Amygdala (tissue), 56 donors: ENCODE data around the gene FSHR.

Experiments used
- DNase-seq, 56 donors: peaks; one replicate each; lab custom pipeline; 2025; lab: John Stamatoyannopoulos, UW

Gene FSHR, protein sequence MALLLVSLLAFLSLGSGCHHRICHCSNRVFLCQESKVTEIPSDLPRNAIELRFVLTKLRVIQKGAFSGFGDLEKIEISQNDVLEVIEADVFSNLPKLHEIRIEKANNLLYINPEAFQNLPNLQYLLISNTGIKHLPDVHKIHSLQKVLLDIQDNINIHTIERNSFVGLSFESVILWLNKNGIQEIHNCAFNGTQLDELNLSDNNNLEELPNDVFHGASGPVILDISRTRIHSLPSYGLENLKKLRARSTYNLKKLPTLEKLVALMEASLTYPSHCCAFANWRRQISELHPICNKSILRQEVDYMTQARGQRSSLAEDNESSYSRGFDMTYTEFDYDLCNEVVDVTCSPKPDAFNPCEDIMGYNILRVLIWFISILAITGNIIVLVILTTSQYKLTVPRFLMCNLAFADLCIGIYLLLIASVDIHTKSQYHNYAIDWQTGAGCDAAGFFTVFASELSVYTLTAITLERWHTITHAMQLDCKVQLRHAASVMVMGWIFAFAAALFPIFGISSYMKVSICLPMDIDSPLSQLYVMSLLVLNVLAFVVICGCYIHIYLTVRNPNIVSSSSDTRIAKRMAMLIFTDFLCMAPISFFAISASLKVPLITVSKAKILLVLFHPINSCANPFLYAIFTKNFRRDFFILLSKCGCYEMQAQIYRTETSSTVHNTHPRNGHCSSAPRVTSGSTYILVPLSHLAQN

DNA sequence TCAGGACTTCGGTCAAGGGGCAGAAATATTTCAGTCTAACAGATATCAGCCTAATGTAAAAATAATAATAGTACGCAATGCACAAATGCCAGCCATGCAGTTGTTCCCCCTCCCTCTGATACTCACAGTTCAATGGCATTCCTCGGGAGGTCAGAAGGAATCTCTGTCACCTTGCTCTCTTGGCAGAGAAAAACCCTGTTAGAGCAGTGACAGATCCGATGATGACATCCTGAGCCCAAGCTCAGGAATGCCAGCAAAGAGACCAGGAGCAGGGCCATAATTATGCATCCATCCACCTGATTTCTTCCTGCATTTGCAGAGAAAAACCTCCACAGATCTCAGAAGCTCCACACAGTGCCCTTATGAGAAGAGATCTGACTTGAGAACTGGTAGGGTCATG, at the start of gene FSHR:
TSS of gene FSHR (minus strand) at position 376 of the 400 bp plus-strand sequence. CDS start at position 278, 98 bp downstream.
- no peak for DNase-seq

DNA sequence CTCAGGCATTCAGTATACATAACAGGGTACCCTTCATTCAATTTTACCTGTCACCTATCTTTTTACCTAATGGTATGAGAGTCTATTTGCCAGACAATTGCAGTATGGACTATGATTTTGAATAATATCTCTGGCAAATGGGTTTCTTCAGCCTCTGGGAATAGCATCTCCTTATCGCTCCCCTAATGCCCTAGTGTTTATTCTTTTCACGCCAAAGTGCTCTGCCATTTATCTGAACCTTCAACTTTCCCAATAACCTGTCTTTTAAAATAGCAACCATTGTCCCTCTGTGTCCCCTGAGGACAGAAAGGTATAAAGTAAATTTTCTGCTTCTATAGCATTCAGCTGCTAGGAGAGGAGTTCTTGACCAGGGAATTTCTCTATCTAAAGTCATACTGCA, 45.0 kb upstream of the FSHR start:
- no peak for DNase-seq

DNA sequence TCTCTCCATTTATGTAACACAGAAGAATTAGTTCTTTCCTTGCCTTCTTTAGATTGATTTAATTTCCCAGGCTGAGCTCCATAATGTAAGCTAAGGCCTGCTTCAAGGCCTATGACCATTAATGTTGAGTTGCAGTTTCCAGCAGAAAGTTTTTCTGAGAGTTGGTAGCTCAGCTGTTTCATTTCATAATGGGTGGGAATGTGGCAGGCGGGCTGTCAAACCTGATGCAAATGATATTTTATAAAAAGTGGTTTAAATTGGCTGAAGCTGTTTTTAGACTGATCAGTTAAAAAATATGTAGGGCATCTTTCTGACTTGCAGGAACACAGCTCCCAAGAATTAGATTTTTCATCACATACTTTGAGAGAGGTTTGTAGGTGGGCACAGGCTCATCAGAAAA, 40.4 kb upstream of the FSHR start:
- DNase-seq, result peak in 5 of 56 donors; percentile 2 to 12 (median 5)

DNA sequence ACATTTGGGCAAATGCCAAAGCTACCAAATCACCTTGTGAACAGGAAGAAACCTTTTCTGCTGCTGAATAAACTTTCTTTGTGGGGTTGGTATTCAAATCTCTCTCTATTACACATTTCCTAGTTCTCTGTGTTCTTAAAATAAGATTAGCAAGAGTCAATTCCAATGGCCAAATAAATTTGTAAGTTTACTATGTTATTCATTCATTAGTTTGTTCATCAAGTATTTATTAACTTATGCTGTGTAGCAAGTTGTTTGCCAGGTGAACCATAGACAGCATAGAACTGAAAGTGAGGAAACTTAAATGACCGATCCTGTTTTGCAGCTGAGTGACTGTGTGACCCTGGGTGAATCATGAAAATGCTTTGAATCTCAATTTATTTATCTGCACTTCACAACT, 37.7 kb upstream of the FSHR start:
- DNase-seq, result no peak

DNA sequence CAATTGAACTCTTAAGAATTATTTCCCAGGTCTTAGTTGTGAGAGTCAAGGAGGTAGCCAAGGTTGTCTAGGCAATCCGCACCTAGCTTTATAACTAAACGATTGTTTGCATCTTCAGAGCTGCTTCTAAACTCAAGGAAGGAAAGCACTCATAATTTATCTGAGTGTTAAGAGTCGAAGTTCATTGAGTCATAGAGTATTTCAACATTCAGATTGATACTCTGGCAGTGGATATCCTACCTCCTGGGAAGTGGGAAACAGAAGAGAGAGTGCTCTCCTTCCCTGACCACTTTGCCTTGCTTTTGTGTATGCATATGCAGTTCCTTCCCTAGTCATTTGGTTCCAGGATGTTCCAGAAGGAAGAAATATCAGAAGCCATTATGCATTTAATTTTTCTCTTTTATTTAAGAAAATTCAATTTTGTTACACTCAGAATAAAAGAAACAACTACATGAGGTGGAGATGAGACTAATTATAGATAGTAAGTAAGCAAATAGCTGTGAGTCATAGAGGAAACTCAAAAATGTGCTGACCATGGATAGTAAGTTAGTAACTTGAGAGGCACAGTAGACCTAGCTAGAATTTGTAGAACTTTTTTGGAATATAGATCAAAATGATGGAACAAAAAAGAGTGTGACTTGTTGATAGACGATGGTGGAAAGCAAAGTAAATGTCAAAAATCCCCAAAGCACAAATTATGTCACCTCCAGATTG, 35.4 kb upstream of the FSHR start:
- no peak for DNase-seq

DNA sequence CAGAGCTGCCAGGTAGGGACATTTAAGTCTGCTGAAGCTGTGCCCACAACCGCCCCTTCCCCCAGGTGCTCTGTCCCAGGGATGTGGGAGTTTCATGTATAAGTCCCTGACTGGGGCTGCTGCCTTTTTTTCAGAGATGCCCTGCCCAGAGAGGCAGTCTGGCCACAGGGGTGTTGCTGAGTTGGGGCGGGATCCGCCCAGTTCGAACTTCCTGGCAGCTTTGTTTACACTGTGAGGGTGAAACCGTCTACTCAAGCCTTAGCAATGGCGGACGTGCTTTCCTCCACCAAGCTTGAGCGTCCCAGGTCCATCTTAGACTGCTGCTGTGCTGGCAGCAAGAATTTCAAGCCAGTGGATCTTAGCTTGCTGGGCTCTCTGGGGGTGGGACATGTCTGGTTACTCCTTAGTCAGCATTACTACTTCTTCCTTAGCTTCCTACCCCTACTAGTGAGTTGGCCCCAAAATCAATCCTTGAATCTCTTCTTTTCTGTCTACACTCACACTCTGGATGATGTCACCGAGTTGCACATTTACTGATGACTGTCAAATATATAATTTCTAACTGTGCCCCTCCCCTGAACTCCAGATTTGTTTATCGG, 31.8 kb upstream of the FSHR start:
- DNase-seq, result no peak

DNA sequence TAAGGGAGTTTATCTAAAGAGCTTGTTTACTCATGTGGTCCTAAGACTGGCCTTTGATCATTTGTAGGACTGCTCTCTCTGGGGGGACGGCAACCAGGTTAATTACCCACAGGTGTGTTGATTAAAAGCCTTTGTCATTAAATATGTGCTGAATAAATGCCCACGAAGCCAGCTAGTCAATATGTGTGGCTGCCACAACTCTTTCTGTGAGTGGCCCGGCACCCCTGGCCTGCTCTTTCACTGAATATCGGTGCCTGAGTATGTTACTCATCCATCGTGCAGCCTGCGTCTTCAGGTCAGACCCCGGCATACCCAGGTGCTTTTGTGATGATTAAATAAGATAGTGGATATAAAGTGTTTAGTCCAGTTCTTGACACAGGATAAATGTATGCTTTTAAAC, 24.3 kb upstream of the FSHR start:
- no peak for DNase-seq

DNA sequence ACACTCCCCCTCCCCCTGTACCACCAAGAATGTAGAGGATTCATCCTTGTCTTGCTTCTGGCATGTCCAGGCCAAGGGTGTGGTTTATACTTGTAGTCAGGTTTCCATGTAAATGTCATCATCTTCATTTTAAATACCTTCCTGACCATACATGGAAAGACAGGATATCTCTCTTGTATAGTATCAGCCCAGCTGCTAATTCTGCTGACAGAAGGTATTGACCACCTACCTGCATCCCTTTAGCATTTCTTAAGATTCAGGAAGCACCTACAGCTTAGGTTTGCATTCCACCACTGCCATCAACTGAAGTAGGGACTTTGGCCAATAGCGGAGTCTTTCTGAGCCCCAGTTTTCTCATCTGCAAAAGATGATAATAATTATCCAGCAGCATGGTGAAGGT, 22.9 kb upstream of the FSHR start:
- no peak for DNase-seq

DNA sequence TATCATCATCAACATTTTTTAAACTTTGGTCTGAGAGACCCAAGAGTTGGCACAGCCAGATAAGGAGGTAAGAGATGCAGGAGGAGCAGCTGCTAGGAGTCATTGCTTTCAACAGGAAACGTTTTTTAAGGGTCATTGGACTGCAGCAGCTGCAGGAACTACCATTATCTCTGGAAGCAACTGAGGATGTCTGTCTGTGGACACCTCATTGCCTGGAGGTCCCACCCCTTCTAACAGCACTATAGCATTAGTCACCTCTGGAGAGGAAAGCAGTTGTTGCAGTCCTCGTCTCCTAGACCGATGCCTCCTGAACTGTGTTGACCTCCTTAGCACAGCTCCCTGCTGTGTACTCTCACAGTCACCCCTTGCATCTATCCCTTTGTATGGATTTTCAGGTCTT, 21.5 kb upstream of the FSHR start:
- DNase-seq, result no peak

DNA sequence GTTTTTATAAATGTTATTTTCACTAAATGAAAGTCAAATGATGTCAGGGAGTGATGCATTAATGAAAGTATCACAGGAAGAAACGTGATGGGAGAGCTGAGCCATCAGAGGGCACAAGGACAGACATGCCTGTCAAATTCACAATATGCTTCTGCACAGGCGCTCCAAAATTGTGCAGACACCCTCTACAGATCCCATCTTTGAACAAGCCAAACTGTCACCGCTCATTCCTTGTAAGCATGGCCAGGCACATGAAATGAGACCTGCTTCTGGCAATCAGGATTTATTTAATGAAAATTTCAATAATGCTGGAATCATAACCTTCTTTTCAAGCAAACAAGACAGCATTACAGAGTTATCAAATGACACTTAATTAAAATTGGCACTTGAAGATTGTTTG, 20.4 kb upstream of the FSHR start:
- DNase-seq, result no peak

DNA sequence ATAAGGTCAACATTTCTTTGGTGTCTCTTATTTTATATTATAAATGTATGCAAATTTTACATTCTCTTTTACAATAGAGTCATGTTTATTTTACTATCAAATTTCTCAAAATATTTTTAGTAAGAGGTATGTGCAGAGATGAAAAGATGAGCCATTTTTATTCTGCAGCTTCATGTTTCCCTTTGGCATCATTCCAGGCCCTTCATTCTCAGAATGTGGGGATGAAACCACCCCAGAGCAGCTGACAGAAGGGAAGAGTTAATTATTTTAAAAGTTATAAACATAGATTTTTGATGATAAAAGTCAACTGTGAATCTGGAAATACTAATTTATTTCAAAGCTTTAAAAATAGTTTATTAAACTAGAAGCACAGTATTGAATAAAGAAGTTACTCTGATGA, 12.8 kb upstream of the FSHR start:
- no peak for DNase-seq

DNA sequence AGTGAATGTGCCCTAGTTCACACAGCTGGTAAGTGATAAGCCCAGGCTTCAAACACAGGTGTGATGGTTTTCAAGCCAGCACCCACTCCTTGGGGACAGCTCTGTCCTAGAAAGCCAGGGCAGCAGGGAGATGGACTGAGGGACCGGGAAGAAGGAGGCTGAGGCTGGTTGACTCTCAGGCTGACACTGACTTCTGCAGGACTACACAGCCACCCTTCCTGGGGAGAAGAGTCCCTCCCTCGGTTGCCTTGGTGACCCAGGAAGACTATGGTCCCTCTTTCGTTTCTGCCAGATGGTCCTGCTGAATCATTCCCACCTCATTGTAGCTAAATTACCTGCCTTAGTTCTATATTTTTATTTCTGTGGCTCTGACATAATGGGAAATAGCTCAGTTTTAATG, 11.3 kb upstream of the FSHR start:
- DNase-seq, result peak in 4 of 56 donors; percentile 2 to 19 (median 8)

DNA sequence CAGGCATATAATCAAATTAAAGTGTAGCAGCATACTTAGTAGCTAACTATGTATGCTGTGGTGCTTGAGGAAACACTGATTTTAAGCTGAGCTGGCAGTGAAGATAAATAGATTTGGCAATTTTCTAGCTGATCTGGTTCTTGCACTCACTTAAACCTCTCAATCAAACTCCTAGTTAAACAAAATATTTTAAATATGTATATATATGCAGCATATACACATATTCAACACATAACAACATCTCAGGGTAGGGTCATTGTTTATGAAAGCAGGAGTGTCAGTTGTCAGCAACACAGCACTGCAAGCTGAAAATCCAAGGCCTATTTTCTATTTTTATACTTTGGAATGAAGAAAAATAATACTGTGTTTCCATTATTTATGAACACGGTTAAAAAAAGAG, 10.4 kb upstream of the FSHR start:
- DNase-seq, result no peak

DNA sequence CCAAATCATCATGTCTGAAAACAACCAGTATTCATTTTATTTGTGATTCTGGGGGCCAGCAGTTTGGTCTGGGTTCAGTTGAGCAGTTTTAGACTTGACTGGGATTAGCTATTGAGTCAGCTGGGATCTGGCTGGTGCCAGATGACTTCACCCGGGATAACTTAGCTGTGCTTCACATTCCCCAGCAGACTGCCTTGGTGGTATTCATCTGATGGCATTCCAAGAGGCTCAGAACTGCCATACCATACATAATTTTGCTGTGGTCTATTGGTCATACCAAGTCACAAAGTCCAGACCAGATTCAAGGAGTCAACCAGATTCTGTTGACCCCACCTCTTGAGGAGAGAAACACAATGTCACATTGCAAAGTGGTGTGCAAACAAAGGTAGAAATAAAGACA, 7.8 kb upstream of the FSHR start:
- no peak for DNase-seq

DNA sequence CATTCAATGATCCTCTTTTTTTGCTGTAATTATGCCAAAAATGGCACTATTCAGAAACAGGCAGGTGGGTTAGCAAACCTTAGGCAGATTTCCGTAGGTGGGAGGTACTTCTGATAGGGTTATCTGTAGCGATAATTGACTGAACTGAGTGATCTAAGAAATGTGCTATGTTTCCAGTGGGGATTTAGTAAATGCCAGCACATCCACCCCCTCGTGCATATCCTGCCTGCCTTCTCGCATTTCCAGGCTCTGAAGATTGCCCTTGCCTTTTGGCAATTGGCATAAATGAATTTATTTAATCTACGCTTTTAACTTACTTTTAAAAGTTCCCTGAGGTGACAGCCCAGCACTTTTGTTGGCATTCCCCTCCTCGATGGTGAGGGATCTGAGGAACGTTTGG, 576 bp upstream of the FSHR start:
- DNase-seq, result no peak

DNA sequence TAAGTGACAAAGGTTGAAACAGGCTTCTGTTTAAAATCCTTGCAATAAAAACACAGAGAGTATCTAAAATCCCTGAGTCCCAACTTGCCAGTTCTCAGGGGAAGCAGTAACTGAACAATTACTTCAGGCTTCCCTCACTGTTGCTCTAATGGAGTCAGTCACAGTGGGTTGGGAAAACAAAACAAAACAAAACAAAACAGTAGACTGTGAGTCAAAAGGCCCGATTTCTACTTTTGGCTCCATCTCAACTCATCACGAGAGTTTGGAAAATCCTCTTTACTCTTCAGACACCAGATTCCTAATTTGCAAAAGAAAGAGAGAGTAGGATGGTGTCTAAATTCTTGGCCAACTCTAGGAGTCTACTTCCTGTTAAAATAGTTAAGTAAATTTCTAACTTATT, 1.1 kb downstream of the FSHR start:
- DNase-seq, result no peak

DNA sequence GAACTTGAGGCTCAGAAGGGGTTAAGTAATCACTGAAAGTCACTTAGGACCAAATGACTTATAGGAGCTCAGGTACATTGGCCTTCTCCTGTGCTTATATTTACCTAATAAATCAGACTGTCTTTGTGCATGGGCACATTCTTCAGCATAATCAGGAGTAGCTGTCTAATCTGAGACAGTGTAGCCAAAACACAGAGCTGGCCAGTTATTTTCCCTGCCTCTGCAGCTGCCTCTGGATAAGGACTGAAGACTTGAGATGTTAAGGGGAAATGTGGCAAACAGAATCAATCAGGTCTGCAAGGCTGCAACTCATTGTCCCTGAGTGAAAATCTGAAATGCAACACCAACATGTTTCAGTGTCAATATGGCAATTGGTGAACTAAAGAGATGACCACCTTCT, 1.5 kb downstream of the FSHR start:
- no peak for DNase-seq

DNA sequence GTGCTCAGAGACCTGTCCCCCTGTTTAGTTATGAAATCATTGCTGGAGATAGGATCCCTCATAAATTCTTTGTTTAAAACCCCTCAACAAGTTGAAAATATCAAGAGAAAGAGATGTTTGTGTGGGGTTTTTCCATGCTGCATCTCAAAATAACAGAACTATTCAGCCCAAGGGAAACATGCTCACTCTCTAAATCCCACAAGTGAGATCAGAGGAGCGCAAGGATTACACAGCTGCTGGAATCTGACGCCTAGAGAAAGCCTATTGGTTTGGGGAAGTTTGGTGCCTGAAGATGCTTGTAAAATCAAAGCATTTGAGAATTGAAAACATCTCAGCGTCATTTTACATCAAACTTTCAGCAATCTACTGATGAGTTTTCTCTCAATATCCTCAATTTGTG, 7.9 kb downstream of the FSHR start:
- no peak for DNase-seq

DNA sequence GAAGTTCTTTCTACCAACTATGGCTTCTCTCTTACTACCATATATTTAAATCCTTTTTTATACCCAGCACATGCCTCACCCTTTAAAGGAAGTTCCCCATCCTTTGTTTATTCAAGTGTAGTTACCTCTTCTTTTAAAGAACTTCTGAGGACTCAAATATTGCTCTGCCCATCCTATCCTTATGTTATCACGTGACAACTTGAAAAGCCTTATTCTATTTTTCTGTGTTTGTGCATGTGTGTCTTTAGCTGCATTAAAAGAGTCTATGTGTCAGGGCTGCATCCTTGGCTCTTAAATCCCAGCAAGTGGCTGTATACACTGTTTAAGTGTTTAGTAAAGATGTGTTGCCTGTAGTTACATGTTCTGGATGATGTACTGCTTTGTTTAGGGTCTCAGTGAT, 22.5 kb downstream of the FSHR start:
- no peak for DNase-seq

DNA sequence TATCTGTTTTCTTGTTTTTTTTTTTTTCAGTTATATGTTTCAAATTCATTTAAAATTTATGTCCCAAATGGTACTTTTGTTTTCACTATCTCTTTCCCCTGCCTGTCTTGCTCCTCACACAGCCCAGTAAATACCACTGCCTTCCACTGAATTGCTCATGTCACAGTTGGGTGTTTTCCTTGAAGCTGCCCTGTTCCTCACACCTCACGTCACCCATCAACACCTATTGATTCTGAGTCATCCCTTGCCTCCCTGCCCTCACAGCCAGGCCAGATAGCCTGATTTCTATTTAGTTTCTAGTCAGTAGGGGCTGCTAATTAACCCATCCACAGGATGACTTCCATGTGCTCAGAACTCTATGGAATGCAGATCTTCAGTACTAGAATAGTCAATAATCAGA, 25.3 kb downstream of the FSHR start:
- DNase-seq, result no peak

DNA sequence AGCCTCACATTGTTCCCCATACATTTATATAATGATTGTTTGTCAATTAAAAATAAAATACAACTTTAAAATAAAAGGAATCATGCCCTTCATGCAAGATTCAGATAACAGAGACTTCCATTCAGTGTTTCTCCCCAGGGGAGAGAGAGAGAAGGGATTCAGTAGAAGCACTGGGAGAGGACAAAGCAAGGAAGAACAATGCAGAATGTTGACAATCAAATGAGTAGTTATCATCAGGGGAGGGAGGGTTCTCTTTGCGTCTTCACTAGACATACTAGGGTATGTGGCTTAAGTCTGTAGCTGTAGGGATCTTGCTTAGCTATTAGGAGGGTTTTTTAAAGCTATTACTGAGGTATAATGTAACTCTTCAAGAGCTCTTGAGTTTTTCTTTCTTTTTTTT, 30.7 kb downstream of the FSHR start:
- DNase-seq, result no peak
